ENCODE results near the gene TOMM20.

Gene TOMM20

DNA sequence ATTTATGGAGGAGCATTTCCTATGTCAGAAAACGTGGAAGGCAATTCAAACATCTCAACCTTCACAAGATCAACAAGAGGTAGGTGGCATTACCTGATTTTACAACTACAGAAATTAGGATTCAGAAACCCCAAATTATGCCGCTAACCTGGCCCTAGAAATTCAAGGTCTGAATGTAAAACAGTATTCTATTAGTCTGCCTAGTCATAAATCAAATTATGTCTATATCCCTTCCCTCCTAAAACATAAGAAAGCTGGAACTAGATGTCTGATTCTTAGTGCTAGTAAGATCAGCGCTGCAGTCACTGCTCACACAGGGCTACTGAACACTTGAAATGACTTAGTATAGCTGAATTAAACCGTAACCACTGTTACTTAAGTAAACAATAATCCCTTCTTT lies 1.4 kb downstream of the TOMM20 start:
- peaks cover 4% of the 10 kb centered on the region for H3K79me1 ChIP-seq (ENCODE audit: low read depth, low read length)

DNA sequence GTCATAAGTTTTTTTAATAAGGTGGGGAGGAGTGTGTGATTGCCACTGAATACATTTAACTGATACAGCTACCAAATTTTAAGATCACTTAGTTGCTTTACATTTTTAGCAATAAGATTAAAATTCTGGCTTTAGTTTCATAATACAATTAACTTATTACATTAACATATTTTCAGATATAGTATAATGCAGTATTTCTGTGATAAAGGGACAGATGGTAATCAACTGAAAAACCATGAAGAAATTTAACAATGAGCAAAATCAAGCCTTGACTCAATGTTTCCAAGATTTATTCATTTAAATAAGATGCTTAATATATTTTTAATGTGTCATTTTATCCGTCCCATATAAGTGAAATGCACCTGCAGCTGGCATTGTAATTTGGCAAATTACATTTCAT lies 4.0 kb downstream of the TOMM20 start:
- no peak for DNase-seq (ENCODE audit: low spot score)
- Histone ChIP-seq H3K4ac (ENCODE audit: low read length) (no peak overlapping the region), H2AK5ac (ENCODE audit: low read depth, low read length) (no peak overlapping the region), H3K9ac (ENCODE audit: low read depth, low read length, poor library complexity) (no peak overlapping the region), H2BK12ac (ENCODE audit: low read length) (no peak overlapping the region), H3K4me2 (ENCODE audit: insufficient read depth, low read length, poor library complexity, severe bottlenecking) (no peak overlapping the region), H3K27ac (replicated peaks; ENCODE audit: low read length) (no peak overlapping the region), H2BK15ac (ENCODE audit: low read length) (no peak overlapping the region), H3K4me1 (ENCODE audit: control insufficient read depth in 2 of 2, insufficient read depth in 1 of 2, low read depth in 1 of 2, low read length in 2 of 2) (peaks cover 0 to 8% of the 10 kb centered on the region in 2 donors), H2BK120ac (ENCODE audit: low read depth, low read length) (no peak overlapping the region), H3K4me3 (ENCODE audit: low read length in 2 of 2) (no peak overlapping the region), H3K79me1 (ENCODE audit: low read depth, low read length) (peaks cover 4% of the 10 kb centered on the region), H3K18ac (ENCODE audit: low read length) (no peak overlapping the region), H4K91ac (ENCODE audit: low read depth, low read length, poor library complexity) (no peak overlapping the region), H2AFZ (ENCODE audit: low read length) (no peak overlapping the region), H4K8ac (ENCODE audit: low read depth, low read length) (no peak overlapping the region), H3K36me3 (replicated peaks in 1 of 2; ENCODE audit: control insufficient read depth in 2 of 2, insufficient read depth in 2 of 2, low read length in 2 of 2) (peaks cover 8 to 72% of the 10 kb centered on the region in 2 donors), H3K14ac (ENCODE audit: low read length) (no peak overlapping the region), H2BK5ac (ENCODE audit: low read length) (no peak overlapping the region), H3K27me3 (ENCODE audit: control insufficient read depth in 3 of 3, insufficient read depth in 3 of 3, low read depth in 1 of 3, low read length in 3 of 3) (no peaks in the 10 kb centered on the region), H3K23ac (ENCODE audit: low read depth, low read length, poor library complexity) (no peak overlapping the region), H3K9me3 (replicated peaks in 1 of 2; ENCODE audit: control insufficient read depth in 2 of 2, insufficient read depth in 1 of 2, low read depth in 1 of 2, low read length in 2 of 2) (peaks cover 0 to 2% of the 10 kb centered on the region in 2 donors)
- WGBS, 2 donors (ENCODE audit: extremely low coverage in 2 of 2, insufficient read length in 2 of 2, insufficient replicate concordance in 1 of 2), result no CpG with 5 or more reads among the region's 1 CpG

More for the DNA sequence above, 1.4 kb downstream of the TOMM20 start:
- peaks cover 5 to 60% of the 10 kb centered on the region in 2 donors for H3K36me3 ChIP-seq (replicated peaks in 1 of 2; ENCODE audit: control insufficient read depth in 2 of 2, insufficient read depth in 2 of 2, low read length in 2 of 2)
- no peak overlapping the region for H3K4ac ChIP-seq (ENCODE audit: low read length)
- H3K4me2 ChIP-seq (ENCODE audit: insufficient read depth, low read length, poor library complexity, severe bottlenecking), result peak overlapping the region; percentile 20
- H3K9me3 ChIP-seq (replicated peaks in 1 of 2; ENCODE audit: control insufficient read depth in 2 of 2, insufficient read depth in 1 of 2, low read depth in 1 of 2, low read length in 2 of 2), result peaks cover 0 to 2% of the 10 kb centered on the region in 2 donors
- H3K9ac ChIP-seq (ENCODE audit: low read depth, low read length, poor library complexity), result no peak overlapping the region
- H3K27ac ChIP-seq (replicated peaks; ENCODE audit: low read length), result no peak overlapping the region
- H2BK5ac ChIP-seq (ENCODE audit: low read length), result no peak overlapping the region
- peak overlapping the region in 1 of 2 donors; percentile 80 for H3K4me3 ChIP-seq (ENCODE audit: low read length in 2 of 2)
- no peak overlapping the region for H2AFZ ChIP-seq (ENCODE audit: low read length)
- H4K8ac ChIP-seq (ENCODE audit: low read depth, low read length), result no peak overlapping the region
- WGBS, 2 donors (ENCODE audit: extremely low coverage in 2 of 2, insufficient read length in 2 of 2, insufficient replicate concordance in 1 of 2), result no CpG with 5 or more reads among the region's 4 CpGs
- no peak overlapping the region for H2BK12ac ChIP-seq (ENCODE audit: low read length)
- H3K27me3 ChIP-seq (ENCODE audit: control insufficient read depth in 3 of 3, insufficient read depth in 3 of 3, low read depth in 1 of 3, low read length in 3 of 3), result no peaks in the 10 kb centered on the region
- H3K4me1 ChIP-seq (ENCODE audit: control insufficient read depth in 2 of 2, insufficient read depth in 1 of 2, low read depth in 1 of 2, low read length in 2 of 2), result peaks cover 0 to 8% of the 10 kb centered on the region in 2 donors
- no peak overlapping the region for H2BK120ac ChIP-seq (ENCODE audit: low read depth, low read length)
- no peak overlapping the region for H3K14ac ChIP-seq (ENCODE audit: low read length)
- no peak overlapping the region for H3K18ac ChIP-seq (ENCODE audit: low read length)
- no peak overlapping the region for H4K91ac ChIP-seq (ENCODE audit: low read depth, low read length, poor library complexity)
- H2AK5ac ChIP-seq (ENCODE audit: low read depth, low read length), result no peak overlapping the region
- DNase-seq (ENCODE audit: low spot score), result no peak
- no peak overlapping the region for H3K23ac ChIP-seq (ENCODE audit: low read depth, low read length, poor library complexity)
- no peak overlapping the region for H2BK15ac ChIP-seq (ENCODE audit: low read length)

DNA sequence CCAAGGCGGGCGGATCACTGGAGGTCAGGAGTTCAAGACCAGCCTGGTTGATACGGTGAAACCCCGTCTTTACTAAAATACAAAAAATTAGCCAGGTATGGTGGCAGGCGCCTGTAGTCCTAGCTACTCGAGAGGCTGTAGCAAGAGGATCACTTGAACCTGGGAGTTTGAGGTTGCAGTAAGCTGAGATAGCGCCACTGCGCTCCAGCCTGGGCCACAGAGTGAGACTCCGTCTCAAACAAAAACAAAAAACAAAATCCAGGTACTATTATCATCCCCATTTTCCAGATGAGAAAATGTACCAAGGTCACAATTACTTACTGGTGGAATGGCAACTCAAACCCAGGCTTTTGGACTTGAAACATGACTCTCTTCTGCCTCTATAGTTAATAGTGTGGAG lies 4.5 kb downstream of the TOMM20 start:
- H3K9me3 ChIP-seq (replicated peaks in 1 of 2; ENCODE audit: control insufficient read depth in 2 of 2, insufficient read depth in 1 of 2, low read depth in 1 of 2, low read length in 2 of 2), result peaks cover 0 to 2% of the 10 kb centered on the region in 2 donors
- no peak overlapping the region for H3K9ac ChIP-seq (ENCODE audit: low read depth, low read length, poor library complexity)
- no peak overlapping the region for H2BK15ac ChIP-seq (ENCODE audit: low read length)
- H3K36me3 ChIP-seq (replicated peaks in 1 of 2; ENCODE audit: control insufficient read depth in 2 of 2, insufficient read depth in 2 of 2, low read length in 2 of 2), result peaks cover 8 to 77% of the 10 kb centered on the region in 2 donors
- peaks cover 0 to 8% of the 10 kb centered on the region in 2 donors for H3K4me1 ChIP-seq (ENCODE audit: control insufficient read depth in 2 of 2, insufficient read depth in 1 of 2, low read depth in 1 of 2, low read length in 2 of 2)
- H3K23ac ChIP-seq (ENCODE audit: low read depth, low read length, poor library complexity), result no peak overlapping the region
- no peak overlapping the region for H3K14ac ChIP-seq (ENCODE audit: low read length)
- no CpG with 5 or more reads among the region's 9 CpGs for WGBS, 2 donors (ENCODE audit: extremely low coverage in 2 of 2, insufficient read length in 2 of 2, insufficient replicate concordance in 1 of 2)
- H2AK5ac ChIP-seq (ENCODE audit: low read depth, low read length), result no peak overlapping the region
- peaks cover 4% of the 10 kb centered on the region for H3K79me1 ChIP-seq (ENCODE audit: low read depth, low read length)
- H4K8ac ChIP-seq (ENCODE audit: low read depth, low read length), result no peak overlapping the region
- no peak overlapping the region for H2BK120ac ChIP-seq (ENCODE audit: low read depth, low read length)
- H3K4me3 ChIP-seq (ENCODE audit: low read length in 2 of 2), result no peak overlapping the region
- no peak overlapping the region for H3K4ac ChIP-seq (ENCODE audit: low read length)
- H3K4me2 ChIP-seq (ENCODE audit: insufficient read depth, low read length, poor library complexity, severe bottlenecking), result no peak overlapping the region
- no peak for DNase-seq (ENCODE audit: low spot score)
- H3K18ac ChIP-seq (ENCODE audit: low read length), result no peak overlapping the region
- no peak overlapping the region for H2AFZ ChIP-seq (ENCODE audit: low read length)
- no peak overlapping the region for H4K91ac ChIP-seq (ENCODE audit: low read depth, low read length, poor library complexity)
- no peak overlapping the region for H3K27ac ChIP-seq (replicated peaks; ENCODE audit: low read length)
- no peaks in the 10 kb centered on the region for H3K27me3 ChIP-seq (ENCODE audit: control insufficient read depth in 3 of 3, insufficient read depth in 3 of 3, low read depth in 1 of 3, low read length in 3 of 3)
- H2BK5ac ChIP-seq (ENCODE audit: low read length), result no peak overlapping the region
- H2BK12ac ChIP-seq (ENCODE audit: low read length), result no peak overlapping the region

DNA sequence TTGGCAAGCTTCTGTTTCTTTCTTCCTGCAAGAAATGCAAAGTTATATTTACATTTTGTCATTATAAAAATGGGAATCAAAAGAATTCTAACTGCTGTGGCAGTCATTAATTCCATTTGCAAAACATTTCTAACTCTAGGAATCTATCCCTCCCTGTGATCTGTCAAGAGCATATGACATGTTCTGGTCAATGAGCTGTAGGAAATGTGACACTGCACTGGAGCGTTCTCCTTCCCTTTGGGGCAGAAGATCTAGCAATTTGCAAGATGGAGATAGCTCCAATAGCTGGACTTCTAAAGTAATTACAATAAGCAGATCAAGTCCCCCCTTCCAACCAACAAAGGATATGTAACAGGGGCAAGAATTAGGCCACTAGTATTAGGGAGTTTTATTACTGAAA lies 6.3 kb downstream of the TOMM20 start:
- H2BK120ac ChIP-seq (ENCODE audit: low read depth, low read length), result no peak overlapping the region
- peaks cover 0 to 5% of the 10 kb centered on the region in 2 donors for H3K4me1 ChIP-seq (ENCODE audit: control insufficient read depth in 2 of 2, insufficient read depth in 1 of 2, low read depth in 1 of 2, low read length in 2 of 2)
- DNase-seq (ENCODE audit: low spot score), result no peak
- H3K23ac ChIP-seq (ENCODE audit: low read depth, low read length, poor library complexity), result no peak overlapping the region
- H3K4me2 ChIP-seq (ENCODE audit: insufficient read depth, low read length, poor library complexity, severe bottlenecking), result no peak overlapping the region
- no peak overlapping the region for H2AK5ac ChIP-seq (ENCODE audit: low read depth, low read length)
- no peak overlapping the region for H3K4ac ChIP-seq (ENCODE audit: low read length)
- peaks cover 20 to 94% of the 10 kb centered on the region in 2 donors for H3K36me3 ChIP-seq (replicated peaks in 1 of 2; ENCODE audit: control insufficient read depth in 2 of 2, insufficient read depth in 2 of 2, low read length in 2 of 2)
- no peak overlapping the region for H4K91ac ChIP-seq (ENCODE audit: low read depth, low read length, poor library complexity)
- no peak overlapping the region for H3K18ac ChIP-seq (ENCODE audit: low read length)
- H3K9ac ChIP-seq (ENCODE audit: low read depth, low read length, poor library complexity), result no peak overlapping the region
- WGBS, 2 donors (ENCODE audit: extremely low coverage in 2 of 2, insufficient read length in 2 of 2, insufficient replicate concordance in 1 of 2), result no CpG with 5 or more reads among the region's 1 CpG
- H3K27ac ChIP-seq (replicated peaks; ENCODE audit: low read length), result no peak overlapping the region
- H3K4me3 ChIP-seq (ENCODE audit: low read length in 2 of 2), result no peak overlapping the region
- H3K27me3 ChIP-seq (ENCODE audit: control insufficient read depth in 3 of 3, insufficient read depth in 3 of 3, low read depth in 1 of 3, low read length in 3 of 3), result no peaks in the 10 kb centered on the region
- no peak overlapping the region for H3K14ac ChIP-seq (ENCODE audit: low read length)
- no peak overlapping the region for H2BK12ac ChIP-seq (ENCODE audit: low read length)
- H3K9me3 ChIP-seq (replicated peaks in 1 of 2; ENCODE audit: control insufficient read depth in 2 of 2, insufficient read depth in 1 of 2, low read depth in 1 of 2, low read length in 2 of 2), result peaks cover 0 to 2% of the 10 kb centered on the region in 2 donors
- no peaks in the 10 kb centered on the region for H3K79me1 ChIP-seq (ENCODE audit: low read depth, low read length)
- no peak overlapping the region for H2BK15ac ChIP-seq (ENCODE audit: low read length)
- no peak overlapping the region for H2AFZ ChIP-seq (ENCODE audit: low read length)
- no peak overlapping the region for H2BK5ac ChIP-seq (ENCODE audit: low read length)
- H4K8ac ChIP-seq (ENCODE audit: low read depth, low read length), result no peak overlapping the region

Data from neuronal stem cell (in vitro differentiated cells).